ENCODE data around the gene PWWP2B. TPM values are rescaled to one million over a fixed set of nuclear protein-coding genes. Genes with fewer than 3 reads are reported as not detected.

The PWWP2B gene
- total and polyA plus RNA-seq, 9 of the 15 experiments (the other 6 are each of a cell fraction or from before 2014, with no cell fraction given): 0.07 to 9.2 (median 1.6) TPM; not detected in 1

DNA sequence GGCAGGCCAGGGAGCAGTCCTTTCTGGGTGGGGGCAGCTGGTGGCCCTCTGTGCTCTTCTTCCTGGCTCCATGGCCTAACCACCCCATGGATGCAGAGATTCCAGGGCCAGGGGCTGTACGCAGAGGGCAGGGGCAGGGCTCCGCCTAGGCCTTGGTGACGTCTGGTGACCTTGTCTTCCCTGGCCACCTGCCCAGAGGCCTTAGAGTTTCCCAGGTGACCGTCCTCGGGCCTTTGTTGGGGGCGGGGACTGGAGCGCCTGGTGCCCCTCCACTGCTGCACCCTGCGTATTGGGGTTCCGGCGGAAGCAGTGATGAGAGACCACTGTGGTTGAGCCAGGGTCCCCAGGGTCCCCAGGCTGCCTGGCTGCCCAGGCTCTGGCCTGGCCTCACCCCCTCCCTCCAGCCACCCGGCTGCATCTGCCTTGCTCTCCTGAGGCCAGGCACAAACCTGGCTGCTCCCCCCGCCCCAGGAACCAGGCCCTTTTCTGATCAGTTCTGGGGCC lies 10.3 kb downstream of the PWWP2B start:
- H3K4me3 ChIP-seq: no peak overlapping the region
- no peak for DNase-seq (ENCODE audit: extremely low read depth in 1 of 4, low spot score in 3 of 4)
- peaks cover 0 to 51% of the 10 kb centered on the region in 2 experiments; a peak in 2 of 5 replicates for H3K4me1 ChIP-seq (replicated peaks in 1 of 2; ENCODE audit: control insufficient read depth in 2 of 2, insufficient read depth in 2 of 2, low read length in 2 of 2)
- no peak for ATAC-seq
- in situ Hi-C loops (cut with MboI) (no loop called here), intact Hi-C loops (cut with micrococcal nuclease) (no loop called here)
- H3K27me3 ChIP-seq (ENCODE audit: control insufficient read depth in 2 of 2, insufficient read depth in 2 of 2, low read length in 2 of 2): no peaks in the 10 kb centered on the region
- no peak for FAIRE-seq
- POLR2A ChIA-PET: no interaction called here
- WGBS (ENCODE audit: insufficient coverage, low coverage, missing lambda C conversion rate): 72% methylated on average over 8 of the region's 12 CpGs
- no peaks in the 10 kb centered on the region for H3K9me3 ChIP-seq (replicated peaks; ENCODE audit: control insufficient read depth, insufficient read depth, low read depth, low read length)
- H3K9ac ChIP-seq (ENCODE audit: insufficient read depth in 1 of 2, low read depth in 2 of 2, low read length in 2 of 2): no peak overlapping the region; a peak in 1 of 4 replicates
- no peak overlapping the region for H3K4me2 ChIP-seq (ENCODE audit: insufficient read depth, low read length)
- no peak overlapping the region for H2AFZ ChIP-seq (ENCODE audit: low read depth, low read length)
- no TSS peak for BruUV-seq (replicated peaks)
- CTCF ChIA-PET (ENCODE audit: low intra/inter-chr PET ratio): no interaction called here
- no peak overlapping the region for H3K27ac ChIP-seq (ENCODE audit: extremely low read depth, low read depth, low read length)
- H3K36me3 ChIP-seq (ENCODE audit: control insufficient read depth, insufficient read depth, low read length): peaks cover 12% of the 10 kb centered on the region; the same call in 1 of the 3 replicates
- H3K9me1 ChIP-seq (ENCODE audit: control insufficient read depth, insufficient read depth, low read length): no peaks in the 10 kb centered on the region
- no peaks in the 10 kb centered on the region for H3K79me2 ChIP-seq (ENCODE audit: control insufficient read depth, insufficient read depth, low read length)
- TF ChIP-seq CBFA2T3 (IDR thresholded peaks at IDR 0.05) (no peak), GTF2E2 (tag; IDR thresholded peaks at IDR 0.05) (no peak), SAFB2 (IDR thresholded peaks at IDR 0.05; ENCODE audit: borderline replicate concordance, low read depth, low read length, severe bottlenecking) (no peak), MEIS2 (IDR thresholded peaks at IDR 0.05; ENCODE audit: partially characterized antibody) (no peak), SIX5 (IDR thresholded peaks at IDR 0.05; ENCODE audit: borderline replicate concordance in 1 of 2, insufficient read depth in 1 of 2, low read depth in 1 of 2, low read length in 2 of 2) (no peak), ZNF23 (CRISPR knock-in tag; IDR thresholded peaks at IDR 0.05) (no peak), SRSF3 (IDR thresholded peaks at IDR 0.05; ENCODE audit: insufficient read depth, low read length) (no peak), ZNF561 (CRISPR knock-in tag; conservative IDR thresholded peaks at IDR 0.05) (no peak), PHF8 (IDR thresholded peaks at IDR 0.05; ENCODE audit: borderline replicate concordance, low read length) (no peak), ZZZ3 (IDR thresholded peaks at IDR 0.05) (no peak), HNRNPLL (IDR thresholded peaks at IDR 0.05; ENCODE audit: low read depth, low read length, poor library complexity, severe bottlenecking) (no peak), KLF16 (IDR thresholded peaks at IDR 0.05) (no peak), LEF1 (IDR thresholded peaks at IDR 0.05) (no peak), ZBTB17 (CRISPR knock-in tag; IDR thresholded peaks at IDR 0.05) (no peak), ZNF277 (CRISPR knock-in tag; IDR thresholded peaks at IDR 0.05; ENCODE audit: borderline replicate concordance) (no peak), OTX1 (CRISPR knock-in tag; IDR thresholded peaks at IDR 0.05) (no peak), NEUROD1 (IDR thresholded peaks at IDR 0.05; ENCODE audit: borderline replicate concordance, low read depth, low read length, partially characterized antibody) (no peak), RBM25 (IDR thresholded peaks at IDR 0.05; ENCODE audit: low read depth, low read length, severe bottlenecking) (no peak)
- TF ChIP-seq, protein P1, sequence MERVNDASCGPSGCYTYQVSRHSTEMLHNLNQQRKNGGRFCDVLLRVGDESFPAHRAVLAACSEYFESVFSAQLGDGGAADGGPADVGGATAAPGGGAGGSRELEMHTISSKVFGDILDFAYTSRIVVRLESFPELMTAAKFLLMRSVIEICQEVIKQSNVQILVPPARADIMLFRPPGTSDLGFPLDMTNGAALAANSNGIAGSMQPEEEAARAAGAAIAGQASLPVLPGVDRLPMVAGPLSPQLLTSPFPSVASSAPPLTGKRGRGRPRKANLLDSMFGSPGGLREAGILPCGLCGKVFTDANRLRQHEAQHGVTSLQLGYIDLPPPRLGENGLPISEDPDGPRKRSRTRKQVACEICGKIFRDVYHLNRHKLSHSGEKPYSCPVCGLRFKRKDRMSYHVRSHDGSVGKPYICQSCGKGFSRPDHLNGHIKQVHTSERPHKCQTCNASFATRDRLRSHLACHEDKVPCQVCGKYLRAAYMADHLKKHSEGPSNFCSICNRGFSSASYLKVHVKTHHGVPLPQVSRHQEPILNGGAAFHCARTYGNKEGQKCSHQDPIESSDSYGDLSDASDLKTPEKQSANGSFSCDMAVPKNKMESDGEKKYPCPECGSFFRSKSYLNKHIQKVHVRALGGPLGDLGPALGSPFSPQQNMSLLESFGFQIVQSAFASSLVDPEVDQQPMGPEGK (CRISPR knock-in tag; IDR thresholded peaks at IDR 0.05; ENCODE audit: borderline replicate concordance): no peak
- TF ChIP-seq, protein P2, sequence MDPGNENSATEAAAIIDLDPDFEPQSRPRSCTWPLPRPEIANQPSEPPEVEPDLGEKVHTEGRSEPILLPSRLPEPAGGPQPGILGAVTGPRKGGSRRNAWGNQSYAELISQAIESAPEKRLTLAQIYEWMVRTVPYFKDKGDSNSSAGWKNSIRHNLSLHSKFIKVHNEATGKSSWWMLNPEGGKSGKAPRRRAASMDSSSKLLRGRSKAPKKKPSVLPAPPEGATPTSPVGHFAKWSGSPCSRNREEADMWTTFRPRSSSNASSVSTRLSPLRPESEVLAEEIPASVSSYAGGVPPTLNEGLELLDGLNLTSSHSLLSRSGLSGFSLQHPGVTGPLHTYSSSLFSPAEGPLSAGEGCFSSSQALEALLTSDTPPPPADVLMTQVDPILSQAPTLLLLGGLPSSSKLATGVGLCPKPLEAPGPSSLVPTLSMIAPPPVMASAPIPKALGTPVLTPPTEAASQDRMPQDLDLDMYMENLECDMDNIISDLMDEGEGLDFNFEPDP (CRISPR knock-in tag; IDR thresholded peaks at IDR 0.05): no peak
- H4K20me1 ChIP-seq (replicated peaks; ENCODE audit: control insufficient read depth, insufficient read depth, low read length): no peaks in the 10 kb centered on the region

Measured in K562 (cell line).